CD4-positive, CD25-positive, alpha-beta regulatory T cell (primary cell): Measurements from ENCODE around the gene SSB. TPM values are rescaled to one million over a fixed set of nuclear protein-coding genes. Genes with fewer than 3 reads are reported as not detected.

Experiments
- ATAC-seq, 2 donors: fragments of 150-1000 bp; cut with Tn5 transposase; one replicate each; pipeline ENCODE4 v1.10.0; 2021; ENCODE audit warnings: low read depth in 2 of 2, moderate number of reproducible peaks in 2 of 2, moderate library complexity in 1 of 2
- DNase-seq, 3 donors: peaks; one replicate each; pipeline versions ENCODE4 v3.0.0 to v3.0.0-alpha.2; 2012 to 2022; ENCODE audit warnings: mixed read lengths in 1 of 3
- H3K27ac ChIP-seq: one replicate; pipeline ENCODE4 v1.7.0; 2013; ENCODE audit warnings: mild to moderate bottlenecking, low read length; ENCODE audit not compliant: insufficient read depth, poor library complexity, severe bottlenecking
- H3K27me3 ChIP-seq: one replicate; pipeline ENCODE4 v1.7.0; 2013; ENCODE audit warnings: low read length; ENCODE audit not compliant: control insufficient read depth, insufficient read depth
- H3K36me3 ChIP-seq: one replicate; pipeline ENCODE4 v1.7.0; 2013; ENCODE audit warnings: mild to moderate bottlenecking, low read length, moderate library complexity; ENCODE audit not compliant: control insufficient read depth, insufficient read depth
- H3K4me1 ChIP-seq: 2 replicates; pipeline ENCODE4 v1.7.0; 2013; ENCODE audit warnings: mild to moderate bottlenecking, low read length; ENCODE audit not compliant: insufficient read depth, control insufficient read depth, poor library complexity, severe bottlenecking
- H3K4me3 ChIP-seq: one replicate; pipeline ENCODE4 v1.7.0; 2013; ENCODE audit warnings: low read depth, mild to moderate bottlenecking, low read length, moderate library complexity
- H3K9me3 ChIP-seq, 2 experiments: 1 replicate in 1 of 2; 2 replicates in 1 of 2; pipeline ENCODE4 v1.7.0; 2013; ENCODE audit warnings: low read length in 2 of 2, mild to moderate bottlenecking in 1 of 2, moderate library complexity in 1 of 2; ENCODE audit not compliant: control insufficient read depth in 2 of 2
- H3K27ac Mint-ChIP-seq, 3 donors: one replicate each; pipeline ENCODE4 v1.8.0; 2020 to 2022; ENCODE audit warnings: mild to moderate bottlenecking in 3 of 3, mixed read lengths in 3 of 3, moderate library complexity in 2 of 3
- H3K27me3 Mint-ChIP-seq: one replicate; pipeline ENCODE4 v1.8.0; 2022; ENCODE audit warnings: mild to moderate bottlenecking, mixed read lengths
- H3K36me3 Mint-ChIP-seq: one replicate; pipeline ENCODE4 v1.8.0; 2020; ENCODE audit warnings: mixed read lengths
- H3K4me1 Mint-ChIP-seq, 4 donors: one replicate each; pipeline ENCODE4 v1.8.0; 2020 to 2022; ENCODE audit warnings: mixed read lengths in 4 of 4, mild to moderate bottlenecking in 1 of 4
- H3K4me3 Mint-ChIP-seq, 4 donors: one replicate each; pipeline ENCODE4 v1.8.0; 2020 to 2022; ENCODE audit warnings: mild to moderate bottlenecking in 4 of 4, mixed read lengths in 4 of 4, moderate library complexity in 3 of 4
- H3K9me3 Mint-ChIP-seq, 7 donors: one replicate each; pipeline ENCODE4 v1.8.0; 2020 to 2022; ENCODE audit warnings: mixed read lengths in 7 of 7, mild to moderate bottlenecking in 3 of 7, moderate library complexity in 2 of 7
- polyA plus RNA-seq, 4 donors: library from polyadenylated mRNA; unstranded; fragments of 300-500 nt; fragmentation: Illumina TruSeq; gene quantifications; one replicate each; pipeline ENCODE4 v1.2.3, GENCODE V29; 2021
- total RNA-seq: library from RNA; stranded (reverse); gene quantifications from one replicate; pipeline ENCODE4 v1.2.3, GENCODE V29; 2022

Gene SSB
- total RNA-seq (82.0 TPM), polyA plus RNA-seq (100 to 1,000 TPM; 106 to 146 (median 127) TPM)

DNA sequence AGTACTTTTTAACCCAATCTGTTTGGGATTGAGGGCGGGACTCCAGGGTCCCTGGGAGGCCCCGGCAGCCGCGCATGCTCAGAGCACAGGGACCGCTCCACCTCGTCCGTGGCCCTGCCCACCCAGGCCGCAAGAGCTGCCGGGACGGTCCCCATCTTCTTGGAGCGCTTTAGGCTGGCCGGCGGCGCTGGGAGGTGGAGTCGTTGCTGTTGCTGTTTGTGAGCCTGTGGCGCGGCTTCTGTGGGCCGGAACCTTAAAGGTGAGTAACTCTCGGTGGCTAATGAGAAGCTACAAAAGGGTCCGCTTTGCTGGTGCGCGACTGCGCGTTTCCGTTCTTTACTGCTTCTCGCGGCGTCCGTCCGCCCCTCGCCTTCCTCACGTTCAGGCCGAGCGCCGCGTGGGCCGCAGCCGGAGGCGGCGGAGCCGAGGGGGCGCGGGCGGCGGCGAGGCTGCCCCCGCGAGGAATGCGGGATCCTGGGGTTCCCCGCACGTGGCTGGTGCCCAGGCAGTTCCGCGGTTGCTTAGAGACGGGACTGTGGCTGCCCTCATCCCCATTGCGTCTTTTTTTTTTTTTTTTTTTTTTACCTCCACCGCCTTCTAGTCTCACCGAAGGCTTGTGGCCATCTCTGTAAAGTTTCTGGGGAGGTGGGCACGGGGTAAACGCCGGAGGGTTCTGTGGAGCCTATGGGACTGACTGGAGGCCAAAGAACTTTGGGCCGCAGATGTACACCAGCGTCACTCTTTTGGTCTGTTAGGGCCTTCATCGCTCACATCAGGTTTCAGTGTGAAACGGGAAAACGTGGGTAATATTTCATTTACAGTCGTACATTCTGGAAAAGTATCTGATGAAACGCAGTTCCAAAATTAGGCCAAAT is at the start of gene SSB:
Gene SSB (plus strand): TSS at position 154 of the 875 bp plus-strand sequence. CDS start 2,090 bp downstream, outside the sequence.
- Mint-ChIP-seq H3K9me3 (peaks cover 0 to 4% (median 0%) of the 10 kb centered on the region in 7 donors), H3K27ac (peak within 1 kb of the TSS; percentile 69 to 96 (median 92)), H3K4me3 (peak within 1 kb of the TSS; percentile 90 to 96 (median 93)), H3K27me3 (peaks cover 21% of the 10 kb centered on the region), H3K4me1 (peaks cover 6 to 43% (median 22%) of the 10 kb centered on the region in 4 donors), H3K36me3 (peaks cover 10% of the 10 kb centered on the region)
- DNase-seq (peak; percentile 84 to 97 (median 84)), ATAC-seq (peak; percentile 95 to 97)
- Histone ChIP-seq H3K36me3 (peaks cover 18% of the 10 kb centered on the region), H3K9me3 (no peaks in the 10 kb centered on the region), H3K4me1 (peaks cover 35% of the 10 kb centered on the region), H3K27me3 (peaks cover 4% of the 10 kb centered on the region), H3K4me3 (peak within 1 kb of the TSS; percentile 95), H3K27ac (peak within 1 kb of the TSS; percentile 93)

DNA sequence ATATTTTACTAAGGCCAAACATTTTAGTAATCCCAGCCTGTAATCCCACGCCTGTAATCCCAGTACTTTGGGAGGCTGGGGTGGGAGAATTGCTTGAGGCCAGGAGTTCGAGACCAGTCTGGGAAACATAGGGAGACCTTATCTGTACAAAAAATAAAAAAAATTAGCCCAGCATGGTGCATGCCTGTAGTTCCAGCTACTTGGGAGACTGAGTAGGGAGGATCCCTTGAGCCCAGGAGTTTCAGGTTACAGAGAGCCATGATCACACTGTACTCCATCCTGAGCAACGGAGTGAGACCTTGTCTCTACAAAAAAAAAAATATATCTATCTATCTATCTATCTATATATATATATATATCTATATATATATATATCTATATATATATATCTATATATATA is 45.9 kb upstream of the SSB start:
- Mint-ChIP-seq H3K27me3 (peaks cover 4% of the 10 kb centered on the region), H3K4me3 (no peak overlapping the region), H3K36me3 (no peaks in the 10 kb centered on the region), H3K9me3 (no peaks in the 10 kb centered on the region), H3K4me1 (no peaks in the 10 kb centered on the region), H3K27ac (no peak overlapping the region)
- Histone ChIP-seq H3K27me3 (no peaks in the 10 kb centered on the region), H3K4me3 (no peak overlapping the region), H3K36me3 (no peaks in the 10 kb centered on the region), H3K4me1 (no peaks in the 10 kb centered on the region), H3K27ac (no peak overlapping the region), H3K9me3 (no peaks in the 10 kb centered on the region)
- no peak for ATAC-seq
- no peak for DNase-seq

DNA sequence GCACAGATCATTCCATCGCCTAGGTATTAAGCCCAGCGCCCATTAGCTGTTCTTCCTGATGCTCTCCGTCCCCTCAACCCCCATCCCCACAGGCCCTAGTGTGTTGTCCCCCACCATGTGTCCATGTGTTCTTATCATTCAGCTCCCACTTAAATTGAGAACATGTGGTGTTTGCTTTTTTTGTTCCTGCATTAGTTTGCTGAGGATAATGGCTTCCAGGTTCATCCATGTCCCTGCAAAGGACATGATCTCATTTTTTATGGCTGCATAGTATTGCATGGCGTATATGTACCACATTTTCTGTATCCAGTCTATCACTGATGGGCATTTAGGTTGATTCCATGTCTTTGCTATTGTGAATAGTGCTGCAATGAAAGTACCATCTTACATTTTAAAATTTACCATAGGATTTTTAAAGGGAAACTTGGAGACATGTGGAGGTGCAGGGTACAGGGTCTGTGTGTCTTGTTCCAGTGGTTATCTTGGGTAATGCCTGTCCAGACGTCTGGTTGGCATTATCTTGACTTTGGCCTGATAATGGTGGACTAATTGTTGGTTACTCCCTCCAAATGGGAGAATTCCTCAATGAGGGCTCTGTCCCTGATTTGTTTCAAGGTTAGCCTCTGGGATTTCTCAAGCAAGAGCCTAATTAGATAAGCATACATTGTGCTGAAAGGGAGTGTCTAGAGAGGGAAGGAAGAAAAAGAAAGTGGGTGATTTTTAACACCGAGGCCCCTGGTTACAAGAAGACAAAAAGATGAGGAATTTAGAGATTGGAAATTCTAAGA is 43.4 kb upstream of the SSB start:
- no peaks in the 10 kb centered on the region for H3K27me3 ChIP-seq
- Mint-ChIP-seq H3K4me3 (no peak overlapping the region), H3K27me3 (peaks cover 11% of the 10 kb centered on the region), H3K9me3 (no peaks in the 10 kb centered on the region), H3K36me3 (no peaks in the 10 kb centered on the region), H3K4me1 (no peaks in the 10 kb centered on the region), H3K27ac (no peak overlapping the region)
- H3K4me1 ChIP-seq = no peaks in the 10 kb centered on the region
- H3K4me3 ChIP-seq = no peak overlapping the region
- no peak for DNase-seq
- no peak overlapping the region for H3K27ac ChIP-seq
- no peaks in the 10 kb centered on the region for H3K36me3 ChIP-seq
- ATAC-seq = no peak
- no peaks in the 10 kb centered on the region for H3K9me3 ChIP-seq

DNA sequence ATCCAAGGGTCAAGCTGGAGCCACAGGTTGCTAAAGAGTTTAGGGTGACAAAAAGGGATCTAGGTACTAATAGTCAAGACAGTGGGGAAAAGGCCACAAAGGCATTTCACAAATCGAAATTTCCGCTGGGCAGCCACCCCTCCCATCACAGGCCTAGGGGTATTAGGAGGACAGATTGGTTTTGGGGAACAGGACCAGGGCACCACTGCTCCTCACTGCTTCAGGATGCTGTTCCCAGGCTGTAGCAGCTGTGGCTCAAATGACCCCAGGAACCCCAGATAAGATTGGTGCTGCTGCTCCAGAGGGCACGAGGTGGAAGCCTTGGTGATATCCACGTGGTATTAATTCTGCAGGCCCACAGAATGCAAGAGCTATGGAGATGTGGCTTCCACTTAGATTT is 42.3 kb upstream of the SSB start:
- Histone ChIP-seq H3K27ac (no peak overlapping the region), H3K4me3 (no peak overlapping the region), H3K4me1 (no peaks in the 10 kb centered on the region), H3K36me3 (no peaks in the 10 kb centered on the region), H3K9me3 (no peaks in the 10 kb centered on the region), H3K27me3 (no peaks in the 10 kb centered on the region)
- ATAC-seq = no peak
- Mint-ChIP-seq H3K27ac (no peak overlapping the region), H3K4me3 (no peak overlapping the region), H3K4me1 (no peaks in the 10 kb centered on the region), H3K27me3 (peaks cover 16% of the 10 kb centered on the region), H3K36me3 (no peaks in the 10 kb centered on the region), H3K9me3 (no peaks in the 10 kb centered on the region)
- no peak for DNase-seq

DNA sequence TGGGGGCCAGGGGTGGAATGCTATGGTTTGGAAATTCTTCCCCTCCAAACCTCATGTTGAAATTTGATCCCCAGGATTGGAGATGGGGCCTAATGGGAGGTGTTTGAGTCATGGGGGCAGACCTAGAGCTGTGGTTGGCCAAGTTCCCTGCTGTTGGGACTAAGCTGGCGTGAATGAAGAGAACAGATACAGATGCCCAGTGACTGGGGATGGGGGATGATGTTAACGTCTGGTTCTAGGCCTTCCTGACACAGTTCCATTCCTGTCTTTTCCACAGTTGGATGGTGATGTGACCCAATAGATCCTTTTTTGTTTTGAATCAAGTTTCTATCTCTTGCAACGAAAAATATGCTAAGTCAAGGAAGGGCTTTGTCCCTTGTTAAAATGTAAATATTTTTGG is 41.3 kb upstream of the SSB start:
- Histone ChIP-seq H3K9me3 (no peaks in the 10 kb centered on the region), H3K36me3 (no peaks in the 10 kb centered on the region), H3K4me1 (no peaks in the 10 kb centered on the region), H3K4me3 (no peak overlapping the region), H3K27ac (no peak overlapping the region), H3K27me3 (no peaks in the 10 kb centered on the region)
- ATAC-seq = no peak
- H3K4me1 Mint-ChIP-seq = no peaks in the 10 kb centered on the region
- H3K4me3 Mint-ChIP-seq = no peak overlapping the region
- no peak overlapping the region for H3K27ac Mint-ChIP-seq
- DNase-seq = no peak
- H3K27me3 Mint-ChIP-seq = peaks cover 24% of the 10 kb centered on the region
- no peaks in the 10 kb centered on the region for H3K36me3 Mint-ChIP-seq
- H3K9me3 Mint-ChIP-seq = no peaks in the 10 kb centered on the region

DNA sequence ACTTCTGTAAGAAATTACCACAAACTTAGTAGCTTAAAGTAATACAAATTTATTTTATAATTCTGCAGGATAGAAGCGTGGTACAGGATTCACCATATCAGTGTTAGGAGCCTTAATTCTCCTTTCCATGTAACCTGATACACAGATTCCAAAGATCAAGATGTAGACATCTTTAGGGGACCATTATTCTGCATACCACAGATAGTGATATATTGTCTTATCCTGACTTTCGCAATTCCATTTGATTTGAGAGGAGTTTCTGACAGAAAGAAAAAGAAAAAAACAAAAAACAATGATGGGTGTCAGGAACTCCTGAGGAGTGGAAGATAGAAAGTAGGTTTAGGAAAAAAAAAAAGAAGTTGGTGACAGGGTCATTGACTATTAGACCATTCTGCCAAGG is 40.9 kb upstream of the SSB start:
- Mint-ChIP-seq H3K27ac (no peak overlapping the region), H3K36me3 (no peaks in the 10 kb centered on the region), H3K27me3 (peaks cover 24% of the 10 kb centered on the region), H3K4me3 (no peak overlapping the region), H3K9me3 (no peaks in the 10 kb centered on the region), H3K4me1 (no peaks in the 10 kb centered on the region)
- Histone ChIP-seq H3K9me3 (no peaks in the 10 kb centered on the region), H3K27ac (no peak overlapping the region), H3K4me1 (no peaks in the 10 kb centered on the region), H3K27me3 (no peaks in the 10 kb centered on the region), H3K4me3 (no peak overlapping the region), H3K36me3 (no peaks in the 10 kb centered on the region)
- ATAC-seq (no peak), DNase-seq (no peak)

DNA sequence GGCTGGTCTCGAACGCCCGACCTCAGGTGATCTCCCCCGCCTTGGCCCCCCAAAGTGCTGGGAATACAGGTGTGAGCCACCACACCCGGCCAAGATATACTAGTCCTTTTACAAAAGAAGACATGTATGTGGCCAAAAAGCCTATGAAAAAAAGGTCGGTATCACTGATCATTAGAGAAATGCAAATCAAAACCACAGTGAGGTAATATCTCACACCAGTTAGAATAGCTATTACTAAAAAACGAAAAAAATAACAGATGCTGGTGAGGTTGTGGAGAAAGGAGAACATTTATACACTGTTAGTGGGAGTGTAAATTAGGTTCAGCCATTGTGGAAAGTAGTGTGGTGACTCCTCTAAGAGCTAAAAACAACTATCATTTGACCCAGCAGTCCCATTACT is 38.7 kb upstream of the SSB start:
- Histone ChIP-seq H3K36me3 (no peaks in the 10 kb centered on the region), H3K9me3 (no peaks in the 10 kb centered on the region), H3K4me1 (no peaks in the 10 kb centered on the region), H3K4me3 (no peak overlapping the region), H3K27ac (no peak overlapping the region), H3K27me3 (no peaks in the 10 kb centered on the region)
- ATAC-seq (no peak), DNase-seq (no peak)
- H3K36me3 Mint-ChIP-seq = no peaks in the 10 kb centered on the region
- H3K27me3 Mint-ChIP-seq = peaks cover 20% of the 10 kb centered on the region
- no peaks in the 10 kb centered on the region for H3K9me3 Mint-ChIP-seq
- no peaks in the 10 kb centered on the region for H3K4me1 Mint-ChIP-seq
- no peak overlapping the region for H3K27ac Mint-ChIP-seq
- no peak overlapping the region for H3K4me3 Mint-ChIP-seq
